MV-4-11 (cell line): ENCODE results near the gene TSBP1.

ENCODE experiments used
- DNase-seq: peaks from one replicate; lab custom pipeline; 2025; lab: John Stamatoyannopoulos, UW

TSBP1 gene

GRCh38 chr6:32371803-32372202 lies at the start of gene TSBP1:
Gene TSBP1 (minus strand): TSS chr6:32371903. CDS start chr6:32371706, 197 bp downstream.
- DNase-seq, result no peak

- DNase-seq, result no peak
These were observed 44.3 kb upstream of the TSBP1 start for GRCh38 chr6:32416036-32416435.

- peak; percentile 50 for DNase-seq
These were observed 43.9 kb upstream of the TSBP1 start for GRCh38 chr6:32415521-32416019.

DNA sequence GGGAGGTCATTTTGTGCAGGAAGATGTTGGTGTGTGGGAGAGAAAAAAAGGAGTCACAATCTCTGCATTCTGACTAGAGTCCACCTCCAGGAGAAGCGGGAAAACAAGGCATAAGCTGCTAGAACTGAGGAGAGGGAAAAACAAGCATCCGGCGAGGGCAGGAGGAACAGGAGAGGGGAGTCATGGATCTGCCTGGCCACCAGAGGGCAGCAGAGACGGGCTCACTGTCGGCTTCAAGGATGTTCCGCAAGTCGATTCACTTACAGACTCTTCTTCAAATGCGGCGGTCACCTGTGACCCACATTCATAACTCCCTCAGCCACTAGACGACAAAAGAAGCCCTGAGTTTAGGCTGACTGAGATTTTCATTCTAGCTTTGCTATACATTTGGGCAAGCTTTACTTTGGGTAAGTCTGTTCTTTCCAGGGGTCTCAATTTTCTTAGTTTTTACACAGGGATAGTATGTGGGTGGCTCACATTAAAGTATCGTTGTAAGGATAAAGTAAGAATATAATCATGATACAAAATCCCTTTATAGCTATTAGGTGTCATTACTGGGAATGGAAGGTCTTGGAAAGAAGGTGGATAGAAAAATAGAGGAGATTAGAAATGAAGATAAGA lies 41.8 kb upstream of the TSBP1 start:
- peak; percentile 58 for DNase-seq

DNA sequence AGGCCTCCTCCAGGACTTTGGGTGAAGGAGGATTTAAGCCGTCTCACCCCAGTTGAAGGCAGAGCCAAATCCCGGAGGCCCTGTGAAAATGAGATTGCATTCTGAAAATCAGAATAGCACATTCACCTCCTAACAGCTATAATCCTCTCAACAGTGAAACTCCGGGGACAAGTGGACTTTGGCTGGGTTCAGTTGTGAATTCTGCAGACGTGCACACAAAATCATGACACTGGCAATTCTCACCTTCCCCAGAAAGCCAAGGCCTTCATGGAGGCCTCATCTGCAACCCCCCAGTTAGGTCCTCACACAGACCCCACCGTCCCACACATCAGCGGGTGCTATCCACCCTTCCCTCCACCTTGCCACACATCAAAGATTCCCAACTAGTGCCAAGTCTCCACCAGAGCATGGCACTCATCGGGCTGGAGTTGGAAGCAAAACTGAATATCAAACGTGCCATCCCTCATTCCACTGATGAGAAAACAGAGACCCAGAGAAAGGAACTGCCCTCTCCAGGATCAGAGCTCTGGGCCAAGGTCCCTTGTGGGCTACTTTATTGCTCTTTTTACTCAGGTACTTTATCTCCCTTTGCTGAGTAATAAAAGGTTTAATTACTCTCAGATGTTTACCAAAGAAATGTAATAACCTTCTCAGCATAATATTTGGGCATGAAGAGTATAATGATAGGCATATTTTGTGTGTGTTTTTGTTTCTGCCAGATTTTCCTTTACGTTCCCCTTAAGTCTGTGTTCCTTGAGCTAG lies 40.0 kb upstream of the TSBP1 start:
- no peak for DNase-seq

DNA sequence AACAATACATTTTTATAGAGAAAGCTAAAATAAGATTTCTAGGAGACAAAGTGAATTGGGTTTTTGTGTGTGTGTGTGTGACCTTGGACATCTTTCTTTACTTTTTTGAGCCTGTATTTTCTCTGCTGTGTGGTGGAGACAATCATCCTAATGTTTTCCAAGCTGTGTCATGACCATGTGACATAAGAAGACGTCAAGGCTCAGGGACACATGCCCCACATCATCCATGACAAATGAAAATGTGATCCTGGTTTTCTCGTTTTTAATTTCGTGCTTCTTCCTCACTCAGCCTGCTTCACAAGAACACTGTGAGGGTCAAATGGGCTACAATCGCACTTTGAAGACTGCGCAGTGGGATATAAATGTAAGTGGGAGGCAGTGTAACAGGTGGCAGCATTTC lies 39.2 kb upstream of the TSBP1 start:
- no peak for DNase-seq

GRCh38 chr6:32406857-32407256 lies 35.2 kb upstream of the TSBP1 start, which contains the start of gene BTNL2:
Gene BTNL2 (minus strand): TSS chr6:32407181. CDS start chr6:32407123, 58 bp downstream.
- no peak for DNase-seq

DNA sequence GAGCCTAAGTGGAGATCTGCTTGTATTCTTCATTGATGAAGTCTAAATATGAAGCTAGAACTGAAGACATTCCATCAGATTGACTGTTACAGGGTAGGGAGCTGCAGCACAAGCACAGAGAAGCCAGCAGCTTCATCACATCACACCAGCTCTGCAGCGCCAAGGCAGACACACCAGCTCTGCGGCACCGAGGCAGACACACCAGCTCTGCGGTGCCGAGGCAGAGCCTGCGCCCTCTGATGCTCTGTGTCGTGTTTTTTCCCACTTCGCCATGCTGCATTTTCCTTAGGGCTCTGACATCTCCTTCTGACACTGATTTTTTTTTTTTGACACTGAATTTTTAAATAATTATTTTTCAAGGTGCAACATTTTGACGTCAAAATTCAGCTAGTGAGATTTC lies 34.5 kb upstream of the TSBP1 start:
- DNase-seq, result no peak

- no peak for DNase-seq
These were observed 34.0 kb upstream of the TSBP1 start for GRCh38 chr6:32405656-32406055.

DNA sequence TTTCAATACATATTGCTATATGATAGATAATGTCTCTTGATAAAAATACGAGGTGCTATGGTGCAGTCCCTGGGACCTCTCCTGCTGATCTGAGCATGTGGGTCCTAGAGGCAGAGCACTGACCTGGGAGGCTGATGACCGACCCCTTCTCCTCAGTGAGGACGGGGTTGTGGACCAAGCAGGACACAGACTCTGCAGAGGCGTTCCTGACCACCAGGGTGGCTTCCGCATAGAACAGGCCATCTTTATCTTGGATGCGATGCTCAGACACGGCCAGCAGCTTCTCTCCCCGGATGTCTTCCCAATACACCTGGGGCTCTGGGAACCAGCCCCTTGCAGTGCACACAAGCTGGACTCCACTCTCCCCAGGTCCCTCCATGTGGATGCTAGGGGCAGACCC lies 31.1 kb upstream of the TSBP1 start:
- DNase-seq, result no peak

- DNase-seq, result no peak
These were observed 29.7 kb upstream of the TSBP1 start for GRCh38 chr6:32401284-32401963.

GRCh38 chr6:32397252-32397920 lies 25.7 kb upstream of the TSBP1 start:
- DNase-seq, result peak; percentile 88

- DNase-seq, result no peak
These were observed 24.3 kb upstream of the TSBP1 start for GRCh38 chr6:32396028-32396427.

DNA sequence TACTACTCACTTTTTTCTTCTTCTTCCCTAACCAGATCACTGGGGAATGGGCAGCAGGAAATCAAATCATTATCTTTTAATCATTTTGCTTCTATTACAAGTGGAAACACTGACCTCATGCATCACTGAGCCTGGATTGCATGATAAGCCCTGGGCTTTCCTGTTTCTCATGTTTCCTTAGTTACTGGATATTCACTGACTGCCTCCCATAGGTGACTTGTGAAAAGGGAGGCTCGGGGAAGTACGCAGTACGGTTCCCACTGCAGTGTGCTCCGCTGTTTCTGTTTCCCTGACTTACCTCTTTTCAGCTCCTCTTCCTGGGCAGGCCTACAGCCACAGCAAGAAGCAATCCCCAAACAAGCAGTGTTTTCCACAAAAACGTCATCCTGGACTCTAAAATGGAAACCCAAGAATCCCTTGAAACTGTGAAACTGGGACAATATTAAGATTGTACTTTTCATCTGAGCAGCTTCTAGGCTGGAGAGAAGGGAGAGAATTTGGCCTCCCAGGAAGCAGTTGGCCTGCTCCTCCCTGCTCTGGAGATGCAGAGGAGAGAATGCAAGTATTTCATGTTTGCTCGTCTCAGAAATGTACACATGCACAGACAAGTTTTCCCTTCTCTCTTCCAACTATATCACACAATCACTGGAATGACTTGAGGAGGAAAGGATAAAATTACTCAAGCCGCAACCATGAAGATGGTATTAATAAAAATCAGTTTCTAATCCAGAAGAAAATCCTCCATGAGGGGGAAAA lies 22.1 kb upstream of the TSBP1 start:
- DNase-seq, result no peak

DNA sequence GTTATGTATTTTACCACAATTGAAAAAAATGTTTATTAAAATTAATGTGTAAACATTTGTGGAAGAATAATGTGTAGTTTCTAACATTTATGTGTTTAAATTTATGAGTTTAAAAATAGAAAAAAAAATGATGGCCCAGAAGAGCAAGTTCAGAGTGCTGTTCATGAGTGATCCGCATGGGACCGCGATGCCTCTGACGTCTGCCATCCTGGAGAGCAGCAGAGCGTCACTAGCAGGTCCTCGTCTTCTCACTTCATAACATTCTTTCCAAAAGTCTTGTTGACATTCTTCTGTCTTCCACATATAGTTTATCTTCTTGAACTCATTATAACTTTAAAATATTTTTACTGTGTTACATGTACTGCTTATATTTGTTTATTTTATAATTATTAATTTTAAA lies 19.8 kb upstream of the TSBP1 start:
- DNase-seq, result no peak

- DNase-seq, result peak; percentile 4
These were observed 16.1 kb upstream of the TSBP1 start for GRCh38 chr6:32387589-32388340.

- DNase-seq, result no peak
These were observed 14.3 kb upstream of the TSBP1 start for GRCh38 chr6:32386040-32386439.

DNA sequence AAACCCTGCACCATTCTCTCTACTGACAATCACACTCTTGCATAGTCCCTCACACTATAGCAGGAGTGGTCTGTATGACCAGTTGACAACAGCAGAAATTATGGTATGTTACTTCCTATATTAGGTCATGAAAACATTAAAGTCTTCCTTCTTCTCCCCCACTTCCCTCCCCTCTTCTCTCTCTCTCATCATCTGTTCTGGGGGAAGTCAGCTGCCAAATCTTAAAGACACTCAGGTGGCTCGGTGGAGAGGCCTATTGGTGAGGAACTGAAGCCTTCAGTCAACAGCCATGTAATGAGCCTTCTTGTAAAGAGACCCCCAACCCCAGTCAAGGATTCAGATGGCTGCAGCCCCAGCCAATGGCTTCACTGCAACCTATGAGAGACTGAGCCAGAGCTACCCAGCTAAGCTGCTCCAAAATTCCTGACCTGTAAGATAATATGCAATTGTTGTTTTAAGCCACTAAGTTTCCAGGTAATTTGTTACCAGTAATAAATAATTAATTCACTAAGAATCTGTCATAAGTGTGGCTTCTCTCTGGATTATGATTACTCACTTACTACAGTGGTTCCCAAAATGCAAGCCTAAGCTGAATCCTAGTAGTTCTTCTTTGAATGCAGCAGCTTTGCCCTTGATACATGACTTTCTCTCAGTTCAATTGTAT lies 11.2 kb upstream of the TSBP1 start:
- peak; percentile 21 for DNase-seq

DNA sequence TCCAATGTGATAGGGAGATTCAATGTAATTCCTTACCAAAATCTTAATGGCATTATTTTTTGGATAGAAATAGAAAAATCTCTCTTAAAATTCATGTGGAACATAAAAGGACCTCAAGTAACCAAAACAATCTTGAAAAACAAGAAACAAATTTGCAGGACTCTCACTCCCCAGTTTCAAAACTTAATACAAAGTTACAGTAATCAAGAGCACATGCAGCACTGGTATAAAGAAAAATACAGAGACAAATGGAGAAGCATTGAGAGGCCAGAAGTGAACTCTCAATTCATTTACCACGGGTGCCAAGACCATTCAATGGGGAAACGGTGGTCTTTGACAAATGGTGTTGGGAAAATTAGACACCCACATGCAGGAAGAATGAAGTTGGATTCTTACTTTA lies 7.8 kb upstream of the TSBP1 start:
- no peak for DNase-seq
